Ascending aorta (tissue), 2 donors: ENCODE results near the gene TMEM151A. TPM values are rescaled to one million over a fixed set of nuclear protein-coding genes. Genes with fewer than 3 reads are reported as not detected.

Experiments
- DNase-seq, 2 donors: peaks; one replicate each; pipeline ENCODE4 v3.0.0-alpha.2; 2019; ENCODE audit warnings: low spot score in 2 of 2
- H3K27ac ChIP-seq, 2 donors: fragments of 200-600 bp; sonication (generic); one replicate each; pipeline ENCODE4 v1.5.1; 2016 to 2017; ENCODE audit warnings: mild to moderate bottlenecking in 1 of 2
- H3K27me3 ChIP-seq: fragments of 200-600 bp; sonication (generic); one replicate; pipeline ENCODE4 v1.5.1; 2017
- H3K36me3 ChIP-seq, 2 donors: fragments of 200-600 bp; sonication (generic); one replicate each; pipeline ENCODE4 v1.5.1; 2016
- H3K4me1 ChIP-seq, 2 donors: fragments of 200-600 bp; sonication (generic); one replicate each; pipeline ENCODE4 v1.5.1; 2016 to 2017; ENCODE audit warnings: mild to moderate bottlenecking in 1 of 2
- H3K4me3 ChIP-seq, 2 donors: fragments of 200-600 bp; sonication (generic); one replicate each; pipeline ENCODE4 v1.5.1; 2016 to 2017; ENCODE audit warnings: mild to moderate bottlenecking in 1 of 2
- H3K9me3 ChIP-seq, 2 donors: fragments of 200-600 bp; sonication (generic); one replicate each; pipeline ENCODE4 v1.5.1; 2016
- intact Hi-C: fragments of 100-400 bp; cut with DNase I; formaldehyde crosslinking; loops from one replicate; pipeline ENCODE4 v1.15.1; 2023
- total RNA-seq: library from RNA; depleted of rRNA; stranded (reverse); fragments of >200 nt; gene quantifications from one replicate; pipeline ENCODE4 v1.1.0, GENCODE V29; 2016
- TF ChIP-seq, protein P1 (sequence below), 3 experiments: fragments of 200-600 bp in 2 of 3; fragments of 450-650 bp in 1 of 3; sonication (generic) in 2 of 3; IDR thresholded peaks; one replicate each; pipeline ENCODE4 v1.5.1; 2016 to 2019; ENCODE audit warnings: antibody characterized with exemption in 3 of 3, mild to moderate bottlenecking in 1 of 3, moderate library complexity in 1 of 3

Gene TMEM151A
- total RNA-seq, 1 donor from 2014 or later = 3.6 TPM

DNA sequence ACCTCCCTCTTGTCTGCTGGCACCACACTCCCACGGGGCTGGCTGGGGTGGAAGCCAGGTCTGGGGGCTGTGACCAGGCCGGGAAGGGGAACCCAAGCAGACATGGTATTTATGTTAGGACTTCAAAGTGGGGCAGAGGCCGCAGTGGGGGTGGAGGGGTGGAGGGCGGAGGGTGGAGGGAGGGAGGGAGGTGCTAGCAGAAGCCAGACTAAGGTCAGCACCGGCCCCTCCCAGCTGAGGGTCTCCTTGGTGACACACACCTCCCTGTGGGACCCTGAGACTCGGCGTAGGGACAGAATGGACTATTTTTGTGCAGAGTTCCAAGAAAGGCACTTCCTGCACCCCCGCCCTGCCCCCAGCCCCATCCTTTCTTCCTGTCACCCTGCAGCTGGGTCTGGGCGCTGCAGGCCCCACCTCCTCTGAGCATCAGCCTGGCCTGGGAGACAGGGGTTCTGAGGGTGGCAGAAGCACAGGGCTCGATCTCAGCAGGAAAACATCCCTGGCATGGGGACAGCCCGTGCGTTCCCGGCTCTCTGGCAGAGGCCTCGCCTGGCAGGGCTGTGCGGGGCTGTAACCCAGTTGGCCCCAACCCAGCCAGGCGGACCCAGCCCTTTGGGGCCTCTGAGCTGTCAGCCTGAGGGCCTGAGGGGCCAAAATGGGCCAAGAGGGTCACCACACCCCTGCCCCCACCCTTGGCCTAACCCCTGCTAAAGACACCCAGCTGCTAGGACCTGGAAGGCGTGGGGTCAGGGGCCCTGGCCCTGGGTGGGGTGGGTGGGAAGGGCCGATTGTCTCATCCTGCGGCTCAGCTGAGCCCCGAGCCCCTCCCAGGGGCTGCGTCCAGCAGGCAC is 34.8 kb downstream of the TMEM151A start:
- peak overlapping the region; percentile 51 to 54 for H3K27ac ChIP-seq
- H3K4me3 ChIP-seq = no peak overlapping the region
- H3K9me3 ChIP-seq = no peaks in the 10 kb centered on the region
- peaks cover 3 to 16% of the 10 kb centered on the region in 2 donors for H3K4me1 ChIP-seq
- H3K27me3 ChIP-seq = no peaks in the 10 kb centered on the region
- no peak for DNase-seq
- TF ChIP-seq, protein P1, sequence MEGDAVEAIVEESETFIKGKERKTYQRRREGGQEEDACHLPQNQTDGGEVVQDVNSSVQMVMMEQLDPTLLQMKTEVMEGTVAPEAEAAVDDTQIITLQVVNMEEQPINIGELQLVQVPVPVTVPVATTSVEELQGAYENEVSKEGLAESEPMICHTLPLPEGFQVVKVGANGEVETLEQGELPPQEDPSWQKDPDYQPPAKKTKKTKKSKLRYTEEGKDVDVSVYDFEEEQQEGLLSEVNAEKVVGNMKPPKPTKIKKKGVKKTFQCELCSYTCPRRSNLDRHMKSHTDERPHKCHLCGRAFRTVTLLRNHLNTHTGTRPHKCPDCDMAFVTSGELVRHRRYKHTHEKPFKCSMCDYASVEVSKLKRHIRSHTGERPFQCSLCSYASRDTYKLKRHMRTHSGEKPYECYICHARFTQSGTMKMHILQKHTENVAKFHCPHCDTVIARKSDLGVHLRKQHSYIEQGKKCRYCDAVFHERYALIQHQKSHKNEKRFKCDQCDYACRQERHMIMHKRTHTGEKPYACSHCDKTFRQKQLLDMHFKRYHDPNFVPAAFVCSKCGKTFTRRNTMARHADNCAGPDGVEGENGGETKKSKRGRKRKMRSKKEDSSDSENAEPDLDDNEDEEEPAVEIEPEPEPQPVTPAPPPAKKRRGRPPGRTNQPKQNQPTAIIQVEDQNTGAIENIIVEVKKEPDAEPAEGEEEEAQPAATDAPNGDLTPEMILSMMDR (IDR thresholded peaks at IDR 0.05) = no peak
- intact Hi-C loops = no loop called here
- no peaks in the 10 kb centered on the region for H3K36me3 ChIP-seq

DNA sequence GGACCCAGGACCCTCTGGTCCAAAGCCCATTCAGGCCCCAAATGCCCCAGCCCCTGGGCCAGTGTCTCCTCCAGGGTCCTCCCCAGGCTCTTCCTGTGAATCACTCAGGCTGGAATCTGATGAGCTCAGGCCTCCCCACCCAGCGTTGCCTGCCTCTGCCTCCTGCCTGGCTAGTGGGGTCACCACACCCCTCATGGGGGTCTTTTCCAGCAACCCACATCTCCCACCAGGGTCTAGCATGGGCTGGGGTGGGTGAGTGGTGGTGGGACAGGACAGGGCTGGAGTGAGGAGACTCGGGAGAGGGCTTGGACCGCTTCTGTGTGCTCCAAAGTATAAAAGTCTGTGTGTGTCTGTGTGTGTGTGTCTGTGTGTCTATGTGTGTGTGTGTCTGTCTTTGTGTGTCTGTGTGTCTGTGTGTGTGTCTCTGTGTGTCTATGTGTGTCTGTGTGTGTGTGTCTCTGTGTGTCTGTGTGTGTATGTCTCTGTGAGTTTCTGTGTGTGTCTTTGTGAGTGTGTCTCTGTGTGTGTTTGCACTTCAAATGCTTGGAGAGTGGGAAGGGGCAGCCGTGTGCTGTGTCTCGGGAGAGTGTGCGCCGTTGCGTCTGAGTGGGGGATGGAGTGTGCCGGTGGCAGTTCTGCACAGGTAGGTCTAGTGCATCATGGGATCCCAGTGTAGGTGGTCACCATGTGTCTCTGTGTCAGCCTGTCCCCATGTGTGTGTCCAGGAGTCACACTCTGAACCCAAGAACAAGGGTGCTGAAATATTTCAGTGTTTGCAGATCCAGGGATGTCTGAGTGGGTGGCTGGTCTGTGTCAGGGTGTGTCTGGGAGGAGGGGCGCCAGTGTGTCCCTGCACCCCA is 35.7 kb downstream of the TMEM151A start:
- Histone ChIP-seq H3K27ac (peak overlapping the region; percentile 49 to 54), H3K36me3 (peaks cover 0 to 4% of the 10 kb centered on the region in 2 donors), H3K4me1 (peaks cover 3 to 16% of the 10 kb centered on the region in 2 donors), H3K4me3 (no peak overlapping the region), H3K9me3 (no peaks in the 10 kb centered on the region), H3K27me3 (no peaks in the 10 kb centered on the region)
- TF ChIP-seq, protein P1 (IDR thresholded peaks at IDR 0.05) = no peak
- intact Hi-C loops = loop anchor here (1.0 kb wide), 1 partner anchor 15 kb away; no protein-coding TSS in a partner anchor
- no peak for DNase-seq

GRCh38 chr11:66328031-66328301 is 36.3 kb downstream of the TMEM151A start:
- Histone ChIP-seq H3K4me1 (peaks cover 3 to 16% of the 10 kb centered on the region in 2 donors), H3K4me3 (no peak overlapping the region), H3K27me3 (no peaks in the 10 kb centered on the region), H3K27ac (peak overlapping the region in 1 of 2 donors; percentile 49), H3K36me3 (peaks cover 3 to 8% of the 10 kb centered on the region in 2 donors), H3K9me3 (no peaks in the 10 kb centered on the region)
- intact Hi-C loops = loop anchor here (1.0 kb wide), 1 partner anchor 16 kb away; no protein-coding TSS in a partner anchor
- TF ChIP-seq, protein P1 (IDR thresholded peaks at IDR 0.05) = no peak
- DNase-seq = no peak

- peaks cover 3 to 16% of the 10 kb centered on the region in 2 donors for H3K4me1 ChIP-seq
- H3K27me3 ChIP-seq = no peaks in the 10 kb centered on the region
- H3K9me3 ChIP-seq = no peaks in the 10 kb centered on the region
- DNase-seq = peak in 1 of 2 donors; percentile 86
- intact Hi-C loops = loop anchor here (1.0 kb wide), 1 partner anchor 16 kb away; no protein-coding TSS in a partner anchor
- no peak overlapping the region for H3K27ac ChIP-seq
- peaks cover 8 to 13% of the 10 kb centered on the region in 2 donors for H3K36me3 ChIP-seq
- H3K4me3 ChIP-seq = peak overlapping the region in 1 of 2 donors; percentile 23
- TF ChIP-seq, protein P1 (IDR thresholded peaks at IDR 0.05) = peak; percentile 92 to 95 (median 94)
Observed at GRCh38 chr11:66328302-66329144, 36.8 kb downstream of the TMEM151A start.

DNA sequence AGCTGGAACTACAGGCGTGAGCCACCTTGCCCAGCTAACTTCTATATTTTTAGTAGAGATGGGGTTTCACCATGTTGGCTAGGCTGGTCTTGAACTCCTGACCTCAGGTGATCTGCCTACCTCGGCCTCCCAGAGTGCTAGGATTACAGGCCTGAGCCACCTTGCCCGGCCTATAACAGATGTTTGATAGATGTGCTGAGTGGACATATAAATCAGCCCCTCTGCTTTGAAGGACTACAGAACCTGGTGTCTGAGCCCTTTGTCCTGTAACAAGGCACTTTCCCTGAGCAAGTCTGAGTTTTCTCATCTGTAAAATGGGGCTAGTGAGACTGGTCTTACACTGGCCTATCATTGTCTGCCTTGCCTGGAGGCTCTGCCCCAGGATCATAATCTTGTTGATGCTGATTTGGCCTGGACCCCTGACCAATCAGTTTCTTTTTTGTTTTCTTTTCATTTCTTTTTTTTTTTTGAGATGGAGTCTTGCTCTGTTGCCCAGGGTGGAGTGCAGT is 37.5 kb downstream of the TMEM151A start:
- intact Hi-C loops = no loop called here
- Histone ChIP-seq H3K4me1 (peaks cover 3 to 16% of the 10 kb centered on the region in 2 donors), H3K36me3 (peaks cover 8 to 13% of the 10 kb centered on the region in 2 donors), H3K27ac (no peak overlapping the region), H3K4me3 (no peak overlapping the region), H3K9me3 (no peaks in the 10 kb centered on the region), H3K27me3 (no peaks in the 10 kb centered on the region)
- TF ChIP-seq, protein P1 (IDR thresholded peaks at IDR 0.05) = no peak
- no peak for DNase-seq
